Activated effector memory CD4-positive, alpha-beta T cell treated with Interleukin-2 at 50 U/mL for 16 hours (primary cell): Measurements from ENCODE around the gene ZFAND6.

ENCODE experiments used
- DNase-seq: peaks from one replicate; pipeline ENCODE4 v3.0.0-alpha.2; 2020

ZFAND6 gene

DNA sequence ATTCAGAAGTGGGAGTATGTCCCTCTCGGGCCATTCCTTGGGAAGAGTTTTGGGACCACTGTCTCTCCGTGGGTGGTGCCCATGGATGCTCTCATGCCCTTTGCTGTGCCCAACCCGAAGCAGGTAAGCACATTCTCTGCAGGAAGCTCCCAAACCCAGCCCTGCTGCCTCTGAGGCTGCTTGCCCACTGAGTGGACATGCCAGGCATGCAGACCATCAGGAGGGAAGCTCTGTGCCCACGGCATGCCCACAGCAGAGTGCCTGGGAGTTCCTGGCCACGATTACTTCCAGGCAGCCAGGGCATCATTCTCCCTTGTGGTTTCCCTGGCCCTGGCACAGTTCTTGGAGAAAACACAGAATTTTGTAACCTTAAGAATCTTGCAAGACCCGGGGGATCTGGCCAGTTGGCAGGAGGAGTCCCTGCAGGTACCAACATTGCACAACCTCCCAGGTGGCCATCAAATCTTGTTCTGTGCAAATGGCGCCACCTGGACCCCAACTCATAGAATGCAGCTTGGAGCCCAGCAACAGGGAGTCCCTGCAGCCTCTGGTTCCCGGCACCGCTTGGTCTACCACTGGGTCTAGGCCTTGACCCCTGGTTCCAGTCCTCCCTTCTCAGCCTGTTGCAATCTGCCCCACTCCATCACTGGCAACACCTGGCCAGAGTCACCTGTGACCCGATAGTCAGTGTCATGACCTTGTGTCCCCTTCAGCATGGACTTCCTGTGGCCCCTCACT is 113.7 kb downstream of the ZFAND6 start:
- peak; percentile 53 for DNase-seq

DNA sequence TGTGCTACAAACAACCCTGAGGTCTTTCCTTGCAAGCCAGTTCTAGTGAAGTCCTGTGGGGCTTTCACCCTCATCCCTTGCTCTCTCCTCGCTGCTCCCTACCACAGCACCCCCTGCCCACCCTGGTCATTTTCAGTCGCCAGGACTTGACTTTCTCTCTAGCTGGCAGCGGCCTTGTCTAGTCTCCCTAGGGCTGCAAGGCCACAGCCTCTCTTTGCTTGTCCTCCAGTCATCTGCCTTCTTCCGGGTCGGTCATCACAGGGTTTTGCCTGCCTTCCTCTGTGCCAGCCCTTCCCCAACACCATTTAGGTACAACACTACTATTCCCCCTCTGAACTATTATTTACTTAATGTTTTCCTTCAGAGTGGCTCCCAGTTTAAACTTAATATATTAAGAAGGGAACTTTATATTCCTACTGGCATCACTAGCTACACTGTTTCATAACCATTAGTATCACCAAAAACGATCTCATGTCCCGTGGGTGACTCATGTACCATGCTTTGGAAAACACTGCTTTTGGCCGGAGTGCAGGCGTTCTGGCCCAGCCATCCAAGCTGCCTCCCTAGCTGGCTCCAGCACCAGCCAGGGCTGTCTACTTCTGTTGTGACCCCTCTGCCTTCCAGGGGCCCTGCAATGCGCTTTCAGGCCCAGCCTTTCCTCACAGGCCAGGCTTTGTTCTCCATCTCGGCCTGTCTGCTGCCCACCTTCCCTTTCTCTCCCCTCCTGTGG is 114.7 kb downstream of the ZFAND6 start:
- DNase-seq, result no peak

DNA sequence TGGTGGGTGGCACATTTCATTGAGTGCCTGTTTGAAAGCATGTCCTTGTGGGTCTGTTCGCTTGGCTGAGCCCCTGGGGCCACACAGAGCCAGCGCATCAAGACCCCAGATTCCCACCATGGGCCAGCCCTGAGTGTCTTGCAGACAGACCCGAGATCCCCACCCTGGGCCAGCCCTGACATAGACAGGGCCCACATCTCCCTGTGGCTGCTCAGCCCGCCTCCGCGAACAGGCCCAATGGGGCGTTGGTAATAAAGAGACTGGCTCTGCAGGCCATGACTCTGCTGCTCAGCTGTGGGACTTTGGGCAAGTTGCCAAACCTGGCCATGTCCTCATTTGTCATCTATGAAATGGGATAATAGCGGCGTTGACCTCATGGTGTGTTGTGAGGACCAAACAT is 116.0 kb downstream of the ZFAND6 start:
- DNase-seq, result no peak

DNA sequence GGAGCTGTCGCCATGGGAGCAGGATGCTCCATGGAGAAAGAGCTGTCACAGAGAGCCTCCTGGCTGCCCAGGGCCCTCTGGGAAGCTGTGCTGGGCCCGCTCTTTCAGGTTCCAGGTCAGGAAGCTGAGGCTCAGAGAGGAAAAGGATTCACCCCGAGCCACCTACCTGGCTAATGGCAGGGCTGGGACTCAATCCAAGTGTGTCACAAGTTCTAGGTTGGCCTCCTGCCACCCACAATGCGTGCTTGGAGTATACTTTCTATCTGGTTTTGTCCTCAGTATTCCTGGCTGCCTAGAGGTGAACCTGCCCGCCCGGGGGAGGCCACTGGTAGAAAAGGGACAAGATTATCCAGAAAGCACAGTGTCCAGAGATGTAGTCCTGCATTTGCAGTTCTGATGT is 117.0 kb downstream of the ZFAND6 start:
- no peak for DNase-seq

DNA sequence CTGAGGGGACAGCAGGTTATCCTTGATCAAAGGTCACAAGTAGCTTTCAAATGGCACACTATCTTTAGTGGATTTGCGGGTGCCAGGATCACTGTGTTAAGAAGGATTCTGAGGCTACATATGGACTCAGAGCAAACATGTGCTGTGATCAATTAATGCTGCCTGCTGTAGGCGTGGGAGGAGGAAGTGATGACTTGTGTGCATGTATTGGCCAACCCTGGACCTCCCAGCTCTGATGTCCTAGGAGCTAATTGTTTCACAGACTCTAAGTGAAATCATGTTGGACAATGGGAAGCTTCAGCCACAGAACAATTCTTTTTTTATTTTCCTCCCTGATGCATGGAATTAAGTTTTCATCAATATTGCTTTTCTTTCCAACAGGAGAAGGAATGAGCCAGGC is 117.7 kb downstream of the ZFAND6 start:
- DNase-seq, result no peak

DNA sequence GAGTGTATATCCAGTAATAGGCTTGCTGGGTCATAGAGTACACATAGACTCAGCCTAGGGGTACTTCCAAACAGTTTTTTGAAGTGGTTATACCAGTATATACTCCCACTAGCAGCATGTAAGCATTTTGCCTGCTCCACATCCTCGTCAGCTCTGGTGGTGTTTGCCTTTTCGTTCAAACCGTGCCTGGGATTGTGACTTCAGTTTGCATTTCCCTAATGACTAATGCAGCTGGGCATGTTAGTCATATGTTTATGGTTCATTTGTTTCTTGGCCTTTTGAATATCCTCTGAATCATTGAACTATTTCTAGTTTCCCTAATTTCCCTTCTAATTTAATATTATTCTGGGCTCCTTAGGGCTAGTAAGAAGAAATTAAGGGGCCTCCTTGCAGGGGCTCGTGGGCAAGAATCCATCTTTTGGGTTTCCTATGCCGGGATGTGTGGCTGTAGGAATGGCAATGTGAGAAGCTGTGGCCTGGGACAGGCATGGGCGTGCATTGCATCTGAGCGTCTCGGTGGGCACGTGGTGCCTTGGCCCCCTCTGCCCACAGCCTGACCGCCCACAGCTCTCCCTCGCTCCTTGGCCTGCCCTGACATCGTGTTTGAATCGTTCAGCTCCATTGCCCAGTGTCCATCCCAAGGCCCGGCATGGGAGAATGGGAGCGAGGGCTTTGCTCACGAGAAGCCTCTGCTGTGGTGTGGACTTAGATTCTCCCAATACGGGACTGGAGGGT is 119.7 kb downstream of the ZFAND6 start:
- DNase-seq, result no peak

DNA sequence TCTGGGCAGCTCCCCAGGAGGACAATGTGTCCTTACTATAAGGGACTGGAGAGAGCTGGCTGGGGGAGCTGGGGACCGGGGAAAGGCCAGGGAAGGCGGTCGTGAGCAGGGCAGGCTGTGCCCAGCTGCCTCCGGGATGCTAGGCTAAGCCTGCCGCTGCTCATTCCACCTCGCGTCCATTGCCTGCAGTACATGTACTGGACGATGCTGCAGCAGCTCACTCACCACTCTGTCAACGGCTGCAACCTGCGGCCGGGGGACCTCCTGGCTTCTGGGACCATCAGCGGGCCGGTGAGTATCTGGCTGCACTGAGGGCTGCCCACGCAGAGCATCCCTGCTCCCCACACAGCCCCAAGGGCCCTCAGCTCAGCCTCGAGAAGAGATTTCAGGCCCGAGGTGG is 120.5 kb downstream of the ZFAND6 start:
- no peak for DNase-seq

DNA sequence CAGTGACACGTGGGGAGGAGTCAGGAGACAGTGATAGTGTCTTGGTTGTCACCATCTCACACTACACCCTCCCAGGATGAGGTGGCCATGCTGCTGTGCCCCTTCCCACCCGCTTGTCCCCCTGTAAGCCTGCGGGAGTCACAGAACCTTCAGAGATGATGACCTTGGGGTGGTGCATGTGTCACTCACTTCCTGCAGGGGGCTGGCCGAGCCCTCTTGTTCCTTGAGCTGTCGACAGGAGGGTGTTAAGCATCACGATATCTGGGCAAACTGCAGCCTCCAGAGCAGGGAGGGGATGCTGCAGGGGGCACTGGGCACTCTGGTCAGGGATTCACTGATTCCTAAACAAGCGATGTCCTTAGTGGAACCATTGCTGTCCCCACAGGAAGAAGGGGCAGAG is 121.0 kb downstream of the ZFAND6 start:
- no peak for DNase-seq

DNA sequence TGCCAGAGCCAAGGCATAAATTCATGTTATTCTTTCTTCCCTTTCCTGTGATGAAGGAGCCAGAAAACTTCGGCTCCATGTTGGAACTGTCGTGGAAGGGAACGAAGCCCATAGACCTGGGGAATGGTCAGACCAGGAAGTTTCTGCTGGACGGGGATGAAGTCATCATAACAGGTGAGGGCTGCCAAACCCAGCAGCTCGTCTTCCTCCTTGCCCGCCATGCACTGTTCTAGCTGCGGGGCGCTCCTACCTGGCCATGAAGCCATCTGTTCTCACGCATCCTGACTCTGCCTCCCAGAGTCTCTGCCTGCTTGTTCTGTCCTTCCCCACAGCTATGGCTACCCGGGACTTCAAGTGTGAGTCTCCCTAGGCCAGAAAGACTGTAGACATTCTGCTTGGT is 121.5 kb downstream of the ZFAND6 start:
- no peak for DNase-seq

DNA sequence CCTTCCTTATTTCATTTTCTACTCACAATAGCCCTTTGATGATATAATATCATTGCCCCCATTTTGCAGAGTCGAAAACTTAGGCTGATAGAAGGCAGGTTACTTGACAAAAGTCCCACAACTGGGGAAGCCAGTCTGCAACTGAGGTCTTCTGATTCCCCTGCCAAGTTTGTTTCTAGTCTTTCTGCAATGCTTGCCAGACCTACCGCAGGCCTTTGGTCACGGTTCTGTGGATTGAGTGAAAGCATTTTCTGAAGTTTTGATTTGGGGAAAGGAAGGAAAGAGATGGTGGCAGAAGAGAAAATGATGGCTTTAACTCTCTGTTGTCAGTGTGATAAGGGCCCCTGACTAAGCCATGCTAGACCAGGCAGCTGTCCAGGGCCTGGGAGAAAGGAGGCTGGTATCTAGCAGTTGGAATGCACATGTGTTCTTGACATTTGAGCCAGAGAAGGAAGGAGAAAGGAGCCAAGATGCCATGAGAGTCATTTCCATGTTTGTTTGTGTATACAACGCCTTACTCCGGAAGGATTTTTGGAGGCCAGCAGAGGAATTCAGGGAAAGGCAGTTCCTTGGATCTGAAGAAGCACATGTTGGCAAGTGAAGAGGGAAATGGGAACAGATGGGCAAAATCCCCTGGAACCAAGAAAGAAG is 123.3 kb downstream of the ZFAND6 start:
- DNase-seq, result no peak

DNA sequence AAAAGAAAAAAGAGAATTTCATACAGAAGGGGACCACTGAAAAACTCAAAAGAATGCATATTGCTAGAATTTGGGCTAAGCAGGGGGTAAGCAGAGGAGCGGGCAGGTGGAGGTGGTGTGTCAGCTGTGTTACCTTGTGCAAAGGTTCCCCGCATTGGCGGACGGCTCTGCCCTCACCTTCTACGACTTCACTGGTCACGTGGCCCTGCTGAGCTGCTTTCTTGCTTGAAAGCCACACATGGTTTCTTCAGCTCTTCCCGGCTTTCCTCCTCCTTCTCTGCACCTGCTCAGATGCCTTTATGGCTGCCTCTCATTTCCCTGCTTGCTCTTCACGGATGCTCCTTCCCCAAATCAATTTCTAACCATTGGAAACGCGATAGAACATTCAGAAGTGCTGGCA is 123.8 kb downstream of the ZFAND6 start:
- no peak for DNase-seq

DNA sequence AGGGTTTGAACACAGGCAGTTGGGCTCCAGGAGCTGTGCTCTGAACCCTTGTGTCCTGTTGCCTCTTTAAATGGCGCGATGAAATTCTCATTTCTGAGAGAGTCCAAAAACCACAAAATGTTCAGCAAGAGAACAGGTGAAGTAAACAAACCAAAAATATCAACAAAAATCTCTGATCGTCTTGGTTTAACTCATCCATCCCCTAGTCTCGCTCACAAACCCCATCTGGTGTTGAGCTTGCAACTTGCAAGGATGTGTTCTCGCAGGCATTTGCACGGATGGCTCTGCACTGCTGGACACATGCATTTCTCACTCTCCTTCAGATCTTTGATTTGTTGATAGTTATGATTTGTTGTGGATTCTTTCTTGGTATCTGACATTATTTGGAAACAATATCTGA is 124.4 kb downstream of the ZFAND6 start:
- no peak for DNase-seq

DNA sequence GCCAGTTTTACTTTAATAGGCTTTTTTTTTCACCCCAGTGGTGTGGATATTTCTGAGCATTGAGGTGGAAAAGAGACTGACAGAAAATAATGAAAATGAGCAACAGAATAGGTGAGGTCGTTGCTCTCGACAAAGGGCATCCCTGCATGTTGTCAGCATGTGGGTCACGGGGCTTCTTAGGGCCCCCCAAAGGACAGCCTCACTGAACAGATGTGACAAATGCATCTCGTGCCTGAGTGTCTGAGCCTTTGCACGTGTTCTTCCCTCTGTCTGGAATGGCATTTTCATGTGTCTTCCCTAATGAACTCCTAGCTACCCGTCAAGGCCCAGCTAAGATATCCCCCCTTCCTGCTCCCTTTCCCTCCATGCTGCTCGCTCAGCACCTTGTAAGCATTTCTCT is 125.1 kb downstream of the ZFAND6 start:
- DNase-seq, result no peak

DNA sequence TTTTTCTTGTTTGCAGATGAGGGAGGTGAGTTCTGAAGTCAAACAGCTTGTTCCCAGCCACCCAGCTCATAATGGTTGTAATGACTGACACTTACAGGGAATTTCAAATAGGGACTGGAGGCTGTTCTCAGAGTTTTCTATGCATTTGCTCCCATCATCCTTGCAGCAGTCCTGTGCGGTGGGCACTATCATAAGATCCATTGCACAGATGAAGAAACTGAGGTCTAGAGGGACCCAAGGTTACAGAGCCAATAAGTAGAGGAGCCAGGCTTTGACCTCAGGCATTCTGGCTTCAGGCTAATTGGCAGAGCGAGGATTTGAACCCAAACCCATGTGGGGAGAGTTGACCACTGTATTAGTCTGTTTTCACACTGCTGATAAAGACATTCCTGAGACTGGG is 125.7 kb downstream of the ZFAND6 start:
- no peak for DNase-seq

DNA sequence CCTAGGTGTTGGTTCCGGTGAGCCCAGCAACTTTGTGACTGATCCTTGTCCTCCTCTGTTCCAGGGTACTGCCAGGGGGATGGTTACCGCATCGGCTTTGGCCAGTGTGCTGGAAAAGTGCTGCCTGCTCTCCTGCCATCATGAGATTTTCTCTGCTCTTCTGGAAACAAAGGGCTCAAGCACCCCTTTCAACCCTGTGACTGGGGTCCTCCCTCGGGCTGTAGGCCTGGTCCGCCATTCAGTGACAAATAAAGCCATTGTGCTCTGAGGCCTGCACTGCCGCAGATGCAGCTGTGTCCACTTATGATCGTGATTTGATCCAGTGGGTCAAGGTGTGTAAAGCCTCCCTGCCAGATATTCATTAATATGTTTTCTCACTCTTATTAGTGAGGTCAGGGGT is 126.6 kb downstream of the ZFAND6 start:
- DNase-seq, result no peak

DNA sequence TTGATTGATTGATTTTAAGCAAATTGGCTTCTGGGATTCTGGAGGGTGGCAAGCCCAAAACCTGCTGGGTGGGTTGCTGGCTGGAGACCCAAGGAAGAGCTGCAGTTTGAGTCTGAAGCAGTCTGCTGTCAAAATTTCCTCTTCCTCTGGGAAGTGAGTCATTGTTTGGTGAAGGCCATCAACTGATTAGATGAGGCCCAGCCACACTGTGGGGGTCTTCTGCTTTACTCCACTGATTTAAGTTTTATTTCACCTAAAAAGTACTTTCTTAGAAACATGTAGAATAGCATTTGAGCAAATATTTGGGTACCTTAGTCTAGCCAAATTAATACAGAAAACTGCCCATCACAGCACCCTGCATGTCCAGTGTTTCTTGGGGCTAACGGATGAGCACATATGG is 127.1 kb downstream of the ZFAND6 start:
- no peak for DNase-seq
